DND-41 (cell line): ENCODE measurements around the gene ULK2.

Source experiments
- ATAC-seq: fragments of 200-7000 bp; cut with Tn5 transposase; 3 replicates; pipeline ENCODE4 v1.9.1; 2021; ENCODE audit warnings: low read depth; ENCODE audit not compliant: insufficient read depth
- DNase-seq: peaks from one replicate; pipeline ENCODE4 v3.0.0-alpha.2; 2020
- H2AFZ ChIP-seq: 2 replicates; pipeline ENCODE4 v1.6.0; 2012; ENCODE audit warnings: low read depth, low read length
- H3K27ac ChIP-seq: 2 replicates; pipeline ENCODE4 v1.5.1; 2012; ENCODE audit warnings: low read length, inconsistent platforms
- H3K27me3 ChIP-seq: fragments of 200-600 bp; sonication (generic); 2 replicates; pipeline ENCODE4 v1.6.0; 2012; ENCODE audit warnings: low read length, mild to moderate bottlenecking, inconsistent platforms; ENCODE audit not compliant: insufficient read depth, poor library complexity
- H3K36me3 ChIP-seq: 2 replicates; pipeline ENCODE4 v1.5.1; 2012; ENCODE audit warnings: low read length, inconsistent platforms; ENCODE audit not compliant: insufficient read depth
- H3K4me1 ChIP-seq: 2 replicates; pipeline ENCODE4 v1.5.1; 2012; ENCODE audit warnings: mild to moderate bottlenecking, low read length; ENCODE audit not compliant: insufficient read depth
- H3K4me2 ChIP-seq: 2 replicates; pipeline ENCODE4 v1.6.0; 2012; ENCODE audit warnings: mild to moderate bottlenecking, moderate library complexity, low read length, inconsistent platforms; ENCODE audit not compliant: insufficient read depth
- H3K4me3 ChIP-seq, 2 experiments: fragments of 200-600 bp in 1 of 2; shearing (Covaris generic) in 1 of 2; 2 replicates each; pipeline ENCODE4 v1.5.1; 2012 to 2016; ENCODE audit warnings: inconsistent platforms in 2 of 2, low read length in 2 of 2, mild to moderate bottlenecking in 2 of 2, low read depth in 1 of 2, moderate library complexity in 1 of 2
- H3K79me2 ChIP-seq: 2 replicates; pipeline ENCODE4 v1.6.0; 2012; ENCODE audit warnings: low read length, inconsistent platforms; ENCODE audit not compliant: insufficient read depth
- H3K9ac ChIP-seq: 2 replicates; pipeline ENCODE4 v1.6.0; 2012; ENCODE audit warnings: low read depth, mild to moderate bottlenecking, inconsistent platforms, low read length, moderate library complexity
- H3K9me3 ChIP-seq: 2 replicates; pipeline ENCODE4 v1.5.1; 2012; ENCODE audit warnings: low read length, moderate library complexity, mild to moderate bottlenecking, inconsistent platforms; ENCODE audit not compliant: insufficient read depth, severe bottlenecking
- H4K20me1 ChIP-seq: 2 replicates; pipeline ENCODE4 v1.6.0; 2012; ENCODE audit warnings: low read length; ENCODE audit not compliant: insufficient read depth
- CTCF ChIP-seq: IDR thresholded peaks from 2 replicates; pipeline ENCODE4 v1.5.1; 2012; ENCODE audit warnings: borderline replicate concordance, low read length, moderate library complexity, mild to moderate bottlenecking; ENCODE audit not compliant: poor library complexity, severe bottlenecking; ENCODE audit errors: extremely low read depth
- EZH2 ChIP-seq: IDR thresholded peaks from 3 replicates; pipeline ENCODE4 v1.6.1; 2012; ENCODE audit warnings: borderline replicate concordance, low read depth, mild to moderate bottlenecking, moderate library complexity, low read length, inconsistent platforms; ENCODE audit not compliant: severe bottlenecking

ULK2 gene

GRCh38 chr17:19724501-19725420, 143.0 kb downstream of the ULK2 start:
- DNase-seq (no peak), ATAC-seq (no peak)
- Histone ChIP-seq H4K20me1 (0 out of 2 replicates have a peak, but pooled peaks cover 4% of the 10 kb centered on the region), H3K79me2 (no peaks in the 10 kb centered on the region), H2AFZ (no peak overlapping the region), H3K9me3 (no peaks in the 10 kb centered on the region), H3K27me3 (peaks cover 6% of the 10 kb centered on the region), H3K4me1 (no peaks in the 10 kb centered on the region), H3K4me2 (no peak overlapping the region), H3K36me3 (no peaks in the 10 kb centered on the region), H3K9ac (no peak overlapping the region), H3K27ac (no peak overlapping the region), H3K4me3 (no peak overlapping the region)
- no peak for TF ChIP-seq EZH2
- TF ChIP-seq CTCF: no peak

GRCh38 chr17:19723964-19724363, 143.8 kb downstream of the ULK2 start:
- Histone ChIP-seq H3K27me3 (peaks cover 6% of the 10 kb centered on the region), H3K9ac (no peak overlapping the region), H3K4me1 (no peaks in the 10 kb centered on the region), H2AFZ (no peak overlapping the region), H3K9me3 (no peaks in the 10 kb centered on the region), H3K36me3 (no peaks in the 10 kb centered on the region), H3K4me2 (no peak overlapping the region), H3K4me3 (no peak overlapping the region), H3K27ac (no peak overlapping the region), H3K79me2 (no peaks in the 10 kb centered on the region), H4K20me1 (0 out of 2 replicates have a peak, but pooled peaks cover 4% of the 10 kb centered on the region)
- no peak for DNase-seq
- ATAC-seq: no peak
- TF ChIP-seq EZH2 (no peak), CTCF (no peak)
